H1 (cell line): ENCODE data around the gene BTBD9. TPM values are rescaled to one million over a fixed set of nuclear protein-coding genes. Genes with fewer than 3 reads are reported as not detected.

Source experiments
- CTCF ChIA-PET: fragments of 300-600 bp; sonication (Branson Sonifier 250); formaldehyde crosslinking; loops from one replicate; lab custom pipeline; 2021; ENCODE audit not compliant: partially characterized antibody; lab: Charles Lee
- POLR2A ChIA-PET: fragments of 300-600 bp; sonication (Branson Sonifier 250); formaldehyde crosslinking; loops from one replicate; lab custom pipeline; 2021; ENCODE audit warnings: inconsistent platforms; ENCODE audit not compliant: partially characterized antibody; lab: Charles Lee
- DNase-seq, 2 experiments: peaks; one replicate each; pipeline versions ENCODE4 v3.0.0 to v3.0.0-alpha.2; 2010 to 2022; ENCODE audit warnings: low spot score in 2 of 2, low read depth in 1 of 2, mixed read lengths in 1 of 2
- FAIRE-seq: peaks from 2 replicates; lab custom pipeline; 2011; peaks lifted over from hg19 to GRCh38; lab: Jason Lieb, UNC
- H2AFZ ChIP-seq: 2 replicates; pipeline ENCODE4 v1.8.1; 2012; ENCODE audit warnings: low read length, inconsistent platforms
- H2AK5ac ChIP-seq: 2 replicates; pipeline ENCODE4 v1.6.1; 2013; ENCODE audit warnings: low read depth, low read length
- H2BK120ac ChIP-seq: replicated peaks from 2 replicates; pipeline ENCODE3; 2013; ENCODE audit warnings: low read depth, low read length, inconsistent platforms
- H2BK12ac ChIP-seq: 2 replicates; pipeline ENCODE4 v1.6.1; 2013; ENCODE audit warnings: low read depth, low read length
- H2BK15ac ChIP-seq: 2 replicates; pipeline ENCODE4 v1.6.1; 2013; ENCODE audit warnings: low read length
- H2BK20ac ChIP-seq: 2 replicates; pipeline ENCODE4 v1.6.1; 2013; ENCODE audit warnings: low read length
- H2BK5ac ChIP-seq: 2 replicates; pipeline ENCODE4 v1.6.1; 2013; ENCODE audit warnings: low read depth, low read length
- H3K14ac ChIP-seq: 2 replicates; pipeline ENCODE4 v1.6.1; 2013; ENCODE audit warnings: inconsistent platforms; ENCODE audit not compliant: insufficient read length
- H3K18ac ChIP-seq: 2 replicates; pipeline ENCODE4 v1.6.1; 2013; ENCODE audit warnings: low read length; ENCODE audit errors: extremely low read depth
- H3K23ac ChIP-seq: 2 replicates; pipeline ENCODE4 v1.6.1; 2013; ENCODE audit warnings: inconsistent platforms; ENCODE audit not compliant: insufficient read length
- H3K23me2 ChIP-seq: 2 replicates; pipeline ENCODE4 v1.6.1; 2013; ENCODE audit warnings: low read depth, low read length
- H3K27ac ChIP-seq: 2 replicates; pipeline ENCODE4 v1.6.1; 2011; ENCODE audit warnings: low read depth, low read length, inconsistent platforms
- H3K27me3 ChIP-seq, 4 experiments: replicated peaks in 1 of 4; 1 replicate in 1 of 4; 2 replicates in 3 of 4; pipeline versions ENCODE4 v1.6.1 to v1.8.1; 2011 to 2013; ENCODE audit warnings: low read length in 3 of 4, mild to moderate bottlenecking in 3 of 4, inconsistent platforms in 2 of 4, mixed read lengths in 2 of 4, moderate library complexity in 1 of 4; ENCODE audit not compliant: control insufficient read depth in 3 of 4, insufficient read depth in 3 of 4; ENCODE audit errors: extremely low read depth in 1 of 4
- H3K36me3 ChIP-seq, 4 experiments: 2 replicates each; pipeline versions ENCODE4 v1.6.1 to v1.8.1; 2011 to 2013; ENCODE audit warnings: mild to moderate bottlenecking in 4 of 4, low read length in 3 of 4, moderate library complexity in 2 of 4, control low read depth in 1 of 4, inconsistent platforms in 1 of 4; ENCODE audit not compliant: insufficient read depth in 4 of 4, control insufficient read depth in 2 of 4
- H3K4ac ChIP-seq: replicated peaks from 2 replicates; pipeline ENCODE3; 2013; ENCODE audit warnings: low read length, low read depth, mixed read lengths, inconsistent platforms; ENCODE audit not compliant: insufficient read length
- H3K4me1 ChIP-seq, 4 experiments: replicated peaks in 1 of 4; 1 replicate in 1 of 4; 2 replicates in 3 of 4; pipeline versions ENCODE4 v1.6.1 to v1.8.1; 2011 to 2013; ENCODE audit warnings: low read length in 3 of 4, inconsistent platforms in 2 of 4, mixed read lengths in 1 of 4; ENCODE audit not compliant: insufficient read depth in 4 of 4, control insufficient read depth in 3 of 4
- H3K4me2 ChIP-seq, 2 experiments: 2 replicates each; pipeline versions ENCODE4 v1.6.1 to v1.8.1; 2011 to 2013; ENCODE audit warnings: low read depth in 2 of 2, low read length in 2 of 2, control low read depth in 1 of 2, inconsistent platforms in 1 of 2, mild to moderate bottlenecking in 1 of 2; ENCODE audit not compliant: insufficient read depth in 1 of 2
- H3K4me3 ChIP-seq, 4 experiments: fragments of 200-600, 300-600 bp in 1 of 4; sonication (generic), shearing (Covaris generic), sonication (Bioruptor Twin) in 1 of 4; 2 replicates each; pipeline versions ENCODE4 v1.5.1 to v1.8.1; 2011 to 2016; ENCODE audit warnings: low read length in 4 of 4, low read depth in 3 of 4, control low read depth in 2 of 4, inconsistent platforms in 2 of 4, mild to moderate bottlenecking in 2 of 4, mixed read lengths in 1 of 4, moderate library complexity in 1 of 4; ENCODE audit not compliant: insufficient read depth in 2 of 4; ENCODE audit errors: extremely low read depth in 1 of 4
- H3K56ac ChIP-seq: replicated peaks from 2 replicates; pipeline ENCODE3; 2013; ENCODE audit warnings: low read depth, mild to moderate bottlenecking, mixed read lengths, low read length, inconsistent platforms; ENCODE audit not compliant: insufficient read length
- H3K79me1 ChIP-seq: 2 replicates; pipeline ENCODE4 v1.6.1; 2013; ENCODE audit warnings: low read depth, low read length, control low read depth
- H3K79me2 ChIP-seq, 2 experiments: 2 replicates each; pipeline versions ENCODE4 v1.6.1 to v1.8.1; 2012 to 2013; ENCODE audit warnings: low read length in 2 of 2, mild to moderate bottlenecking in 2 of 2, inconsistent platforms in 1 of 2; ENCODE audit not compliant: insufficient read depth in 2 of 2, control insufficient read depth in 1 of 2
- H3K9ac ChIP-seq, 4 experiments: replicated peaks in 1 of 4; 1 replicate in 1 of 4; 2 replicates in 3 of 4; pipeline versions ENCODE4 v1.6.1 to v1.8.1; 2011 to 2013; ENCODE audit warnings: low read depth in 3 of 4, low read length in 3 of 4, control low read depth in 2 of 4, mild to moderate bottlenecking in 2 of 4, moderate library complexity in 2 of 4, inconsistent platforms in 1 of 4; ENCODE audit errors: extremely low read depth in 1 of 4
- H3K9me3 ChIP-seq, 2 experiments: 2 replicates each; pipeline versions ENCODE4 v1.6.1 to v1.8.1; 2012 to 2013; ENCODE audit warnings: mild to moderate bottlenecking in 2 of 2, moderate library complexity in 2 of 2, control low read depth in 1 of 2, inconsistent platforms in 1 of 2, low read depth in 1 of 2, low read length in 1 of 2, mixed read lengths in 1 of 2; ENCODE audit not compliant: insufficient read depth in 2 of 2
- H4K20me1 ChIP-seq, 2 experiments: replicated peaks in 1 of 2; 2 replicates each; pipeline versions ENCODE3 to v1.8.1; 2011 to 2013; ENCODE audit warnings: inconsistent platforms in 2 of 2, low read length in 2 of 2, mild to moderate bottlenecking in 1 of 2; ENCODE audit not compliant: insufficient read depth in 2 of 2, control insufficient read depth in 1 of 2
- H4K5ac ChIP-seq: 2 replicates; pipeline ENCODE4 v1.6.1; 2013; ENCODE audit warnings: low read length, low read depth, mixed read lengths, inconsistent platforms; ENCODE audit not compliant: insufficient read length
- H4K8ac ChIP-seq: 2 replicates; pipeline ENCODE4 v1.8.0; 2013; ENCODE audit warnings: mild to moderate bottlenecking, moderate library complexity, low read length, inconsistent platforms; ENCODE audit not compliant: insufficient read depth; ENCODE audit errors: extremely low read depth
- H4K91ac ChIP-seq: replicated peaks from 2 replicates; pipeline ENCODE3; 2013; ENCODE audit warnings: low read length, mixed read lengths, inconsistent platforms; ENCODE audit not compliant: insufficient read length
- ASH2L ChIP-seq: fragments of 200-600, 300-600 bp; sonication (generic); IDR thresholded peaks from one replicate; pipeline ENCODE4 v1.7.1; 2017; ENCODE audit warnings: low read length
- BCL11A ChIP-seq, 2 experiments: IDR thresholded peaks; one replicate each; pipeline ENCODE4 v1.6.1; 2011; ENCODE audit warnings: low read depth in 2 of 2, low read length in 2 of 2, mild to moderate bottlenecking in 2 of 2
- BRCA1 ChIP-seq: IDR thresholded peaks from 2 replicates; pipeline ENCODE4 v1.6.1; 2012; ENCODE audit warnings: low read depth, low read length, improper control_type of control experiment
- CREB1 ChIP-seq: IDR thresholded peaks from 2 replicates; pipeline ENCODE4 v1.6.1; 2012; ENCODE audit warnings: inconsistent platforms
- FOSL1 ChIP-seq: IDR thresholded peaks from 2 replicates; pipeline ENCODE4 v1.6.1; 2011; ENCODE audit warnings: mild to moderate bottlenecking, low read depth, low read length, moderate library complexity; ENCODE audit not compliant: insufficient read depth
- GABPA ChIP-seq: IDR thresholded peaks from 2 replicates; pipeline ENCODE4 v1.6.1; 2011; ENCODE audit warnings: mild to moderate bottlenecking, low read length, moderate library complexity, borderline replicate concordance; ENCODE audit not compliant: insufficient read depth
- KDM4A ChIP-seq: IDR thresholded peaks from one replicate; pipeline ENCODE4 v1.7.1; 2012; ENCODE audit warnings: low read depth, mild to moderate bottlenecking, moderate library complexity, low read length, inconsistent platforms; ENCODE audit not compliant: severe bottlenecking
- RNF2 ChIP-seq: fragments of 200-900, 300-1000 bp; sonication (generic); IDR thresholded peaks from 2 replicates; pipeline ENCODE4 v1.7.1; 2016; ENCODE audit warnings: borderline replicate concordance, low read depth, mild to moderate bottlenecking, antibody characterized with exemption, low read length; ENCODE audit not compliant: poor library complexity, severe bottlenecking; ENCODE audit errors: missing control alignments
- WGBS, 2 experiments: shearing (Covaris generic) in 1 of 2; methylation state at CpG; one replicate each; pipeline versions ENCODE4 v1.1.6 to v1.1.7; 2013 to 2015; ENCODE audit warnings: low lambda C conversion rate in 2 of 2, mixed read lengths in 2 of 2, inconsistent platforms in 1 of 2, low coverage in 1 of 2, missing lambda C conversion rate in 1 of 2; ENCODE audit not compliant: insufficient replicate concordance in 2 of 2, insufficient coverage in 1 of 2, insufficient read length in 1 of 2; ENCODE audit errors: extremely low coverage in 1 of 2, missing lambda C conversion rate in 1 of 2; 5-methylcytosine and 5-hydroxymethylcytosine counted together
- polyA plus RNA-seq, 7 experiments: library from polyadenylated mRNA; depleted of rRNA in 3 of 7; stranded (reverse) in 5 of 7; unstranded in 2 of 7; fragments of >200 nt in 5 of 7; fragments of 200-250 nt in 2 of 7; gene quantifications; 1 replicate in 5 of 7; 2 replicates in 1 of 7; 4 replicates in 1 of 7; pipeline versions ENCODE4 v1.2.1 to v1.2.3, GENCODE V29; 2011 to 2013; ENCODE audit warnings: missing spikeins in 2 of 7, mixed read lengths in 2 of 7
- total RNA-seq: library from RNA; stranded (reverse); fragmentation: NEBNext Ultra II Directional; extraction: Animal tissue kit (Norgen Biotek cat#: 25700); gene quantifications from 2 replicates; pipeline ENCODE4 v1.2.1, GENCODE V29; 2021

Gene BTBD9
- total and polyA plus RNA-seq, 2 of the 8 experiments (the other 6 are each of a cell fraction or from before 2014, with no cell fraction given), result 0.92 to 4.1 TPM

- H3K36me3 ChIP-seq, result no peaks in the 10 kb centered on the region
- no peak for FAIRE-seq
These were observed 18.9 kb upstream of the BTBD9 start for GRCh38 chr6:38658418-38659167.

More at GRCh38 chr6:38658418-38659167, 18.9 kb upstream of the BTBD9 start:
- Histone ChIP-seq H2BK5ac (no peak overlapping the region), H2BK120ac (no peak overlapping the region), H3K23me2 (no peaks in the 10 kb centered on the region; the same call in 1 of the 2 replicates), H3K79me2 (no peaks in the 10 kb centered on the region), H3K4ac (no peak overlapping the region), H3K4me2 (no peak overlapping the region), H3K14ac (no peak overlapping the region), H3K27ac (no peak overlapping the region), H3K79me1 (no peaks in the 10 kb centered on the region), H3K9ac (no peak overlapping the region), H4K20me1 (peaks cover 0 to 2% of the 10 kb centered on the region in 2 experiments), H4K91ac (no peak overlapping the region), H2AFZ (no peak overlapping the region), H3K4me3 (no peak overlapping the region), H3K4me1 (no peaks in the 10 kb centered on the region), H2BK15ac (no peak overlapping the region), H4K5ac (no peak overlapping the region), H2BK12ac (no peak overlapping the region), H3K9me3 (no peaks in the 10 kb centered on the region)
- no peak for DNase-seq
- 91% methylated on average over 3 of the region's 3 CpGs; no CpG with 5 or more reads in 1 of the 2 experiments for WGBS, 2 experiments
- no peak for TF ChIP-seq RNF2
- TF ChIP-seq KDM4A, result no peak
- no peak for TF ChIP-seq ASH2L
- no peak for TF ChIP-seq CREB1
- TF ChIP-seq GABPA, result no peak
- TF ChIP-seq BRCA1, result no peak
- no peak for TF ChIP-seq BCL11A (IDR thresholded peaks at IDR 0.05; ENCODE audit: low read depth in 2 of 2, low read length in 2 of 2)
- no peak for TF ChIP-seq FOSL1
- TF ChIP-seq, all 59 proteins: peak for 0
- ChIA-PET POLR2A (interaction anchor here (1.0 kb wide), 1 partner anchor 19 kb away, joined by 4 read pairs; the partner anchor contains the start of gene BTBD9), CTCF (no interaction called here)
- Histone ChIP-seq H3K18ac (no peak overlapping the region), H3K56ac (no peak overlapping the region), H4K8ac (no peak overlapping the region), H2AK5ac (no peak overlapping the region), H3K27me3 (no peaks in the 10 kb centered on the region), H3K23ac (no peak overlapping the region), H2BK20ac (no peak overlapping the region)
